ENCODE results near the gene POMP. TPM values are rescaled to one million over a fixed set of nuclear protein-coding genes. Genes with fewer than 3 reads are reported as not detected.

The POMP gene
- total RNA-seq, 1 experiment from 2014 or later = 107 TPM

DNA sequence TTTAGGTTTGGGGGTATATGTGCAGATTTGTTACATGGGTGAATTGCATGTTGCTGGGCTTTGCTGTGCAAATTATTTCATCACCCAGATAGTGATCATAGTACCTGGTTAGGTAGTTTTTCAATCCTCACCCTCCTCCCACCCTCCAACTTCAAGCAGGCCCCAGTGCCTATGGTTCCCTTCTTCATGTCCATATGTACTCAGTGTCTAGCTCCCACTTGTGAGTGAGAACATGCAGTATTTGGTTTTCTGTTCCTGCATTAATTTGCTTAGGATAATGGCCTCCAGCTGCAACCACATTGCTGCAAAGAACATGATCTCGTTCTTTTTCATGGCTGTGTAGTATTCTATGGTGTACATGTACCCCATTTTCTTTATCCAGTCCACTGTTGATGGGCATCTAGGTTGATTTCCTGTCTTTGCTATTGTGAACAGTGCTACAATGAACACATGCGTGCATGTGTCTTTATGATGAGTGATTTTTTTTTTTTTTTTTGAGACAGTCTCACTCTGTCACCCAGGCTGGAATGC lies 42.9 kb upstream of the POMP start:
- H3K9me2 ChIP-seq (ENCODE audit: insufficient read depth) = no peaks in the 10 kb centered on the region
- BruUV-seq (replicated peaks) = no TSS peak
- H3K9ac ChIP-seq (ENCODE audit: low read length) = no peak overlapping the region
- DNase-seq (ENCODE audit: low read depth, low spot score) = no peak
- H3K4me3 ChIP-seq (replicated peaks in 1 of 2; ENCODE audit: low read depth in 1 of 2, low read length in 2 of 2) = no peak overlapping the region
- RAD21 ChIA-PET (ENCODE audit: low non-redundant PET in 1 of 2, low total read pairs in 2 of 2, uncharacterized antibody in 2 of 2, unreplicated experiment in 2 of 2) = no interaction called here
- POLR2A ChIA-PET = no interaction called here
- H3K27ac ChIP-seq (ENCODE audit: low read depth, low read length) = no peak overlapping the region
- H3K9me3 ChIP-seq (ENCODE audit: control insufficient read depth in 1 of 2, insufficient read depth in 1 of 2, low read depth in 1 of 2, low read length in 2 of 2) = no peaks in the 10 kb centered on the region
- peaks cover 0 to 5% of the 10 kb centered on the region in 2 experiments; a peak in 1 of 4 replicates for H3K4me1 ChIP-seq (ENCODE audit: control insufficient read depth in 1 of 2, insufficient read depth in 2 of 2, low read length in 2 of 2)
- CTCF ChIA-PET = no interaction called here
- H2AFZ ChIP-seq (ENCODE audit: low read depth, low read length, poor library complexity, severe bottlenecking) = no peak overlapping the region
- no peak overlapping the region for H3K4me2 ChIP-seq (ENCODE audit: low read length)
- intact Hi-C loops (cut with micrococcal nuclease) = no loop called here
- no peaks in the 10 kb centered on the region for H3K27me3 ChIP-seq (ENCODE audit: insufficient read depth, low read length)
- H4K20me1 ChIP-seq (ENCODE audit: insufficient read depth) = no peaks in the 10 kb centered on the region
- no peak for TF ChIP-seq POLR2AphosphoS5 (IDR thresholded peaks at IDR 0.05; ENCODE audit: low read depth, low read length)
- TF ChIP-seq, protein P1, sequence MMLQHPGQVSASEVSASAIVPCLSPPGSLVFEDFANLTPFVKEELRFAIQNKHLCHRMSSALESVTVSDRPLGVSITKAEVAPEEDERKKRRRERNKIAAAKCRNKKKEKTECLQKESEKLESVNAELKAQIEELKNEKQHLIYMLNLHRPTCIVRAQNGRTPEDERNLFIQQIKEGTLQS (IDR thresholded peaks at IDR 0.05) = no peak
- TF ChIP-seq, protein P2, sequence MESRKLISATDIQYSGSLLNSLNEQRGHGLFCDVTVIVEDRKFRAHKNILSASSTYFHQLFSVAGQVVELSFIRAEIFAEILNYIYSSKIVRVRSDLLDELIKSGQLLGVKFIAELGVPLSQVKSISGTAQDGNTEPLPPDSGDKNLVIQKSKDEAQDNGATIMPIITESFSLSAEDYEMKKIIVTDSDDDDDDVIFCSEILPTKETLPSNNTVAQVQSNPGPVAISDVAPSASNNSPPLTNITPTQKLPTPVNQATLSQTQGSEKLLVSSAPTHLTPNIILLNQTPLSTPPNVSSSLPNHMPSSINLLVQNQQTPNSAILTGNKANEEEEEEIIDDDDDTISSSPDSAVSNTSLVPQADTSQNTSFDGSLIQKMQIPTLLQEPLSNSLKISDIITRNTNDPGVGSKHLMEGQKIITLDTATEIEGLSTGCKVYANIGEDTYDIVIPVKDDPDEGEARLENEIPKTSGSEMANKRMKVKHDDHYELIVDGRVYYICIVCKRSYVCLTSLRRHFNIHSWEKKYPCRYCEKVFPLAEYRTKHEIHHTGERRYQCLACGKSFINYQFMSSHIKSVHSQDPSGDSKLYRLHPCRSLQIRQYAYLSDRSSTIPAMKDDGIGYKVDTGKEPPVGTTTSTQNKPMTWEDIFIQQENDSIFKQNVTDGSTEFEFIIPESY (IDR thresholded peaks at IDR 0.05; ENCODE audit: extremely low read depth, insufficient replicate concordance, low read length) = no peak
- TF ChIP-seq POLR2A (IDR thresholded peaks at IDR 0.05; ENCODE audit: borderline replicate concordance, extremely low read depth, insufficient read depth, insufficient read length) = no peak
- no peak for TF ChIP-seq EZH2 (IDR thresholded peaks at IDR 0.05)
- no peak for TF ChIP-seq ELF1 (IDR thresholded peaks at IDR 0.05; ENCODE audit: borderline replicate concordance, low read depth)
- TF ChIP-seq YY1 (IDR thresholded peaks at IDR 0.05; ENCODE audit: extremely low read depth, insufficient replicate concordance, low read depth, low read length) = no peak
- TF ChIP-seq CBX3 (IDR thresholded peaks at IDR 0.05; ENCODE audit: low read depth) = no peak
- no peak for TF ChIP-seq TCF7L2 (IDR thresholded peaks at IDR 0.05; ENCODE audit: borderline replicate concordance, extremely low read depth, insufficient read depth, insufficient read length)
- TF ChIP-seq, protein P3, sequence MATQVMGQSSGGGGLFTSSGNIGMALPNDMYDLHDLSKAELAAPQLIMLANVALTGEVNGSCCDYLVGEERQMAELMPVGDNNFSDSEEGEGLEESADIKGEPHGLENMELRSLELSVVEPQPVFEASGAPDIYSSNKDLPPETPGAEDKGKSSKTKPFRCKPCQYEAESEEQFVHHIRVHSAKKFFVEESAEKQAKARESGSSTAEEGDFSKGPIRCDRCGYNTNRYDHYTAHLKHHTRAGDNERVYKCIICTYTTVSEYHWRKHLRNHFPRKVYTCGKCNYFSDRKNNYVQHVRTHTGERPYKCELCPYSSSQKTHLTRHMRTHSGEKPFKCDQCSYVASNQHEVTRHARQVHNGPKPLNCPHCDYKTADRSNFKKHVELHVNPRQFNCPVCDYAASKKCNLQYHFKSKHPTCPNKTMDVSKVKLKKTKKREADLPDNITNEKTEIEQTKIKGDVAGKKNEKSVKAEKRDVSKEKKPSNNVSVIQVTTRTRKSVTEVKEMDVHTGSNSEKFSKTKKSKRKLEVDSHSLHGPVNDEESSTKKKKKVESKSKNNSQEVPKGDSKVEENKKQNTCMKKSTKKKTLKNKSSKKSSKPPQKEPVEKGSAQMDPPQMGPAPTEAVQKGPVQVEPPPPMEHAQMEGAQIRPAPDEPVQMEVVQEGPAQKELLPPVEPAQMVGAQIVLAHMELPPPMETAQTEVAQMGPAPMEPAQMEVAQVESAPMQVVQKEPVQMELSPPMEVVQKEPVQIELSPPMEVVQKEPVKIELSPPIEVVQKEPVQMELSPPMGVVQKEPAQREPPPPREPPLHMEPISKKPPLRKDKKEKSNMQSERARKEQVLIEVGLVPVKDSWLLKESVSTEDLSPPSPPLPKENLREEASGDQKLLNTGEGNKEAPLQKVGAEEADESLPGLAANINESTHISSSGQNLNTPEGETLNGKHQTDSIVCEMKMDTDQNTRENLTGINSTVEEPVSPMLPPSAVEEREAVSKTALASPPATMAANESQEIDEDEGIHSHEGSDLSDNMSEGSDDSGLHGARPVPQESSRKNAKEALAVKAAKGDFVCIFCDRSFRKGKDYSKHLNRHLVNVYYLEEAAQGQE (IDR thresholded peaks at IDR 0.05; ENCODE audit: low read depth) = no peak
- no peak for TF ChIP-seq FOSL1 (IDR thresholded peaks at IDR 0.05; ENCODE audit: low read depth)
- TF ChIP-seq, protein P4, sequence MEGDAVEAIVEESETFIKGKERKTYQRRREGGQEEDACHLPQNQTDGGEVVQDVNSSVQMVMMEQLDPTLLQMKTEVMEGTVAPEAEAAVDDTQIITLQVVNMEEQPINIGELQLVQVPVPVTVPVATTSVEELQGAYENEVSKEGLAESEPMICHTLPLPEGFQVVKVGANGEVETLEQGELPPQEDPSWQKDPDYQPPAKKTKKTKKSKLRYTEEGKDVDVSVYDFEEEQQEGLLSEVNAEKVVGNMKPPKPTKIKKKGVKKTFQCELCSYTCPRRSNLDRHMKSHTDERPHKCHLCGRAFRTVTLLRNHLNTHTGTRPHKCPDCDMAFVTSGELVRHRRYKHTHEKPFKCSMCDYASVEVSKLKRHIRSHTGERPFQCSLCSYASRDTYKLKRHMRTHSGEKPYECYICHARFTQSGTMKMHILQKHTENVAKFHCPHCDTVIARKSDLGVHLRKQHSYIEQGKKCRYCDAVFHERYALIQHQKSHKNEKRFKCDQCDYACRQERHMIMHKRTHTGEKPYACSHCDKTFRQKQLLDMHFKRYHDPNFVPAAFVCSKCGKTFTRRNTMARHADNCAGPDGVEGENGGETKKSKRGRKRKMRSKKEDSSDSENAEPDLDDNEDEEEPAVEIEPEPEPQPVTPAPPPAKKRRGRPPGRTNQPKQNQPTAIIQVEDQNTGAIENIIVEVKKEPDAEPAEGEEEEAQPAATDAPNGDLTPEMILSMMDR (IDR thresholded peaks at IDR 0.05 in 2 of 3, conservative IDR thresholded peaks at IDR 0.05 in 1 of 3; ENCODE audit: borderline replicate concordance in 1 of 3, insufficient read depth in 1 of 3, low read depth in 2 of 3, low read length in 2 of 3) = no peak
- TF ChIP-seq ZNF274 (IDR thresholded peaks at IDR 0.05; ENCODE audit: low read depth, low read length) = no peak
- no peak for TF ChIP-seq SRF (IDR thresholded peaks at IDR 0.05; ENCODE audit: low read depth)
- TF ChIP-seq SIN3A (IDR thresholded peaks at IDR 0.05; ENCODE audit: low read depth) = no peak
- no peak for TF ChIP-seq RAD21 (IDR thresholded peaks at IDR 0.05; ENCODE audit: low read depth)
- no peaks in the 10 kb centered on the region for H3K36me3 ChIP-seq (ENCODE audit: control insufficient read depth in 1 of 2, insufficient read depth in 2 of 2, low read length in 2 of 2)
- no peak for ATAC-seq
- no peaks in the 10 kb centered on the region for H3K79me2 ChIP-seq (ENCODE audit: insufficient read depth, low read length)

Data from HCT116 (cell line).